Neural cell (in vitro differentiated cells): ENCODE data around the gene TRAF6. TPM values are rescaled to one million over a fixed set of nuclear protein-coding genes. Genes with fewer than 3 reads are reported as not detected.

ENCODE experiments used
- H2AFZ ChIP-seq: fragments of 200-600, 300-800 bp; sonication (generic), shearing (Covaris generic); 2 replicates; pipeline ENCODE4 v1.6.0; 2014; ENCODE audit warnings: low read depth, mild to moderate bottlenecking, antibody characterized with exemption, low read length, moderate library complexity
- H3F3A ChIP-seq: fragments of 200-600 bp; shearing (Covaris generic); 2 replicates; pipeline ENCODE4 v1.6.1; 2016; ENCODE audit warnings: mild to moderate bottlenecking, moderate library complexity, mixed read lengths, antibody characterized with exemption, low read length; ENCODE audit not compliant: insufficient read depth, poor library complexity, severe bottlenecking
- H3K27ac ChIP-seq: fragments of 200-600, 300-800 bp; sonication (generic), shearing (Covaris generic); 2 replicates; pipeline ENCODE4 v1.5.1; 2014; ENCODE audit warnings: mild to moderate bottlenecking, low read length, moderate library complexity
- H3K27me3 ChIP-seq: fragments of 300-800, 200-600 bp; sonication (generic), shearing (Covaris generic); 2 replicates; pipeline ENCODE4 v1.6.0; 2014; ENCODE audit warnings: mild to moderate bottlenecking, low read depth, low read length, moderate library complexity; ENCODE audit not compliant: insufficient read depth
- H3K36me3 ChIP-seq: fragments of 300-800, 200-600 bp; sonication (generic), shearing (Covaris generic); 2 replicates; pipeline ENCODE4 v1.5.1; 2014; ENCODE audit warnings: mild to moderate bottlenecking, antibody characterized with exemption, low read length, moderate library complexity; ENCODE audit not compliant: insufficient read depth
- H3K4me2 ChIP-seq: fragments of 300-800, 200-600 bp; sonication (generic), shearing (Covaris generic); 2 replicates; pipeline ENCODE4 v1.6.0; 2014; ENCODE audit warnings: mild to moderate bottlenecking, low read length
- H3K4me3 ChIP-seq: fragments of 300-800, 200-600 bp; sonication (generic), shearing (Covaris generic); 2 replicates; pipeline ENCODE4 v1.5.1; 2014; ENCODE audit warnings: mild to moderate bottlenecking, low read length, moderate library complexity
- H3K79me2 ChIP-seq: fragments of 200-600 bp; shearing (Covaris generic); replicated peaks from 2 replicates; pipeline ENCODE4 v1.6.0; 2014; ENCODE audit warnings: mild to moderate bottlenecking, low read length, moderate library complexity; ENCODE audit not compliant: insufficient read depth
- H3K9ac ChIP-seq: fragments of 300-800, 200-600 bp; sonication (generic), shearing (Covaris generic); 2 replicates; pipeline ENCODE4 v1.6.1; 2016; ENCODE audit warnings: mild to moderate bottlenecking, low read length, mixed read lengths
- H3K9me2 ChIP-seq: fragments of 200-600 bp; shearing (Covaris generic); 2 replicates; pipeline ENCODE4 v1.6.1; 2016; ENCODE audit warnings: mild to moderate bottlenecking, low read length, mixed read lengths; ENCODE audit not compliant: insufficient read depth
- H3K9me3 ChIP-seq: fragments of 200-600, 300-800 bp; sonication (generic), shearing (Covaris generic); 2 replicates; pipeline ENCODE4 v1.6.1; 2016; ENCODE audit warnings: mild to moderate bottlenecking, mixed run types, low read length, moderate library complexity, mixed read lengths
- H4K20me1 ChIP-seq: fragments of 200-600 bp; shearing (Covaris generic); 2 replicates; pipeline ENCODE4 v1.6.1; 2016; ENCODE audit warnings: mild to moderate bottlenecking, mixed run types; ENCODE audit not compliant: insufficient read depth
- EP300 ChIP-seq: fragments of 450-650 bp; conservative IDR thresholded peaks from 2 replicates; pipeline ENCODE4 v1.6.1; 2014; ENCODE audit warnings: antibody characterized with exemption, mild to moderate bottlenecking, moderate library complexity; ENCODE audit not compliant: poor library complexity, severe bottlenecking
- EZH2 ChIP-seq: fragments of 200-600, 300-800 bp; shearing (Covaris generic), sonication (generic); IDR thresholded peaks from 2 replicates; pipeline ENCODE4 v1.6.1; 2014; ENCODE audit warnings: antibody characterized with exemption, low read length, borderline replicate concordance, mild to moderate bottlenecking; ENCODE audit not compliant: insufficient read depth, poor library complexity, severe bottlenecking
- MXI1 ChIP-seq: fragments of 450-650 bp; conservative IDR thresholded peaks from 2 replicates; pipeline ENCODE4 v1.6.1; 2014; ENCODE audit warnings: antibody characterized with exemption, mild to moderate bottlenecking; ENCODE audit not compliant: poor library complexity, severe bottlenecking
- POLR2AphosphoS5 ChIP-seq: IDR thresholded peaks from 2 replicates; pipeline ENCODE4 v1.6.1; 2012
- RAD21 ChIP-seq: fragments of 450-650 bp; conservative IDR thresholded peaks from 2 replicates; pipeline ENCODE4 v1.6.1; 2014; ENCODE audit warnings: antibody characterized with exemption, mild to moderate bottlenecking, moderate library complexity
- SMC3 ChIP-seq: fragments of 450-650 bp; conservative IDR thresholded peaks from 2 replicates; pipeline ENCODE4 v1.6.1; 2014; ENCODE audit warnings: antibody characterized with exemption, mild to moderate bottlenecking, moderate library complexity; ENCODE audit not compliant: poor library complexity
- TAF1 ChIP-seq: IDR thresholded peaks from 2 replicates; pipeline ENCODE4 v1.6.1; 2012; ENCODE audit warnings: low read depth
- polyA plus RNA-seq: library from polyadenylated mRNA; depleted of rRNA; stranded (reverse); fragments of >200 nt; gene quantifications from 2 replicates; pipeline ENCODE4 v1.2.3, GENCODE V29; 2014
- TF ChIP-seq, protein P1 (sequence below): fragments of 450-650 bp; IDR thresholded peaks from 2 replicates; pipeline ENCODE4 v1.5.1; 2014; ENCODE audit warnings: antibody characterized with exemption, mild to moderate bottlenecking, moderate library complexity; ENCODE audit not compliant: poor library complexity, severe bottlenecking
- TF ChIP-seq, protein P2 (sequence below): IDR thresholded peaks from 2 replicates; pipeline ENCODE4 v1.6.1; 2012; ENCODE audit warnings: borderline replicate concordance

The TRAF6 gene
- polyA plus RNA-seq, 1 donor from 2014 or later = 7.5 TPM

DNA sequence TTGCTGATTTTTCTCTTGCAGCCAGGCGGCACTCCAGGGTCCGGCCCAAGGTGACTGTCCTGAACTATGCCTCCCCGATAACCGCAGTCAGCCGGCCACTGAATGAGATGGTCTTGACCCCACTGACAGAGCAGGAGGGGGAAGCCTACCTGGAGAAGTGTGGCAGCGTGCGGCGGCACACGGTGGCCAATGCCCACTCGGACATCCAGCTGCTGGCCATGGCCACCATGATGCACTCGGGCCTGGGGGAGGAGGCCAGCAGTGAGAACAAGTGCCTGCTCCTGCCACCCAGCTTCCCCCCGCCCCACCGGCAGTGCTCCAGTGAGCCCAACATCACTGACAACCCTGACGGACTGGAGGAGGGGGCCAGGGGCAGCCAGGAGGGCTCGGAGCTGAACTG lies 47.8 kb downstream of the TRAF6 start:
- no peaks in the 10 kb centered on the region for H3K9me3 ChIP-seq
- TF ChIP-seq EP300 = no peak
- no peak for TF ChIP-seq MXI1
- TF ChIP-seq, protein P1, sequence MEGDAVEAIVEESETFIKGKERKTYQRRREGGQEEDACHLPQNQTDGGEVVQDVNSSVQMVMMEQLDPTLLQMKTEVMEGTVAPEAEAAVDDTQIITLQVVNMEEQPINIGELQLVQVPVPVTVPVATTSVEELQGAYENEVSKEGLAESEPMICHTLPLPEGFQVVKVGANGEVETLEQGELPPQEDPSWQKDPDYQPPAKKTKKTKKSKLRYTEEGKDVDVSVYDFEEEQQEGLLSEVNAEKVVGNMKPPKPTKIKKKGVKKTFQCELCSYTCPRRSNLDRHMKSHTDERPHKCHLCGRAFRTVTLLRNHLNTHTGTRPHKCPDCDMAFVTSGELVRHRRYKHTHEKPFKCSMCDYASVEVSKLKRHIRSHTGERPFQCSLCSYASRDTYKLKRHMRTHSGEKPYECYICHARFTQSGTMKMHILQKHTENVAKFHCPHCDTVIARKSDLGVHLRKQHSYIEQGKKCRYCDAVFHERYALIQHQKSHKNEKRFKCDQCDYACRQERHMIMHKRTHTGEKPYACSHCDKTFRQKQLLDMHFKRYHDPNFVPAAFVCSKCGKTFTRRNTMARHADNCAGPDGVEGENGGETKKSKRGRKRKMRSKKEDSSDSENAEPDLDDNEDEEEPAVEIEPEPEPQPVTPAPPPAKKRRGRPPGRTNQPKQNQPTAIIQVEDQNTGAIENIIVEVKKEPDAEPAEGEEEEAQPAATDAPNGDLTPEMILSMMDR = no peak
- TF ChIP-seq POLR2AphosphoS5 = no peak
- no peak for TF ChIP-seq SMC3
- no peak for TF ChIP-seq TAF1
- TF ChIP-seq, protein P2, sequence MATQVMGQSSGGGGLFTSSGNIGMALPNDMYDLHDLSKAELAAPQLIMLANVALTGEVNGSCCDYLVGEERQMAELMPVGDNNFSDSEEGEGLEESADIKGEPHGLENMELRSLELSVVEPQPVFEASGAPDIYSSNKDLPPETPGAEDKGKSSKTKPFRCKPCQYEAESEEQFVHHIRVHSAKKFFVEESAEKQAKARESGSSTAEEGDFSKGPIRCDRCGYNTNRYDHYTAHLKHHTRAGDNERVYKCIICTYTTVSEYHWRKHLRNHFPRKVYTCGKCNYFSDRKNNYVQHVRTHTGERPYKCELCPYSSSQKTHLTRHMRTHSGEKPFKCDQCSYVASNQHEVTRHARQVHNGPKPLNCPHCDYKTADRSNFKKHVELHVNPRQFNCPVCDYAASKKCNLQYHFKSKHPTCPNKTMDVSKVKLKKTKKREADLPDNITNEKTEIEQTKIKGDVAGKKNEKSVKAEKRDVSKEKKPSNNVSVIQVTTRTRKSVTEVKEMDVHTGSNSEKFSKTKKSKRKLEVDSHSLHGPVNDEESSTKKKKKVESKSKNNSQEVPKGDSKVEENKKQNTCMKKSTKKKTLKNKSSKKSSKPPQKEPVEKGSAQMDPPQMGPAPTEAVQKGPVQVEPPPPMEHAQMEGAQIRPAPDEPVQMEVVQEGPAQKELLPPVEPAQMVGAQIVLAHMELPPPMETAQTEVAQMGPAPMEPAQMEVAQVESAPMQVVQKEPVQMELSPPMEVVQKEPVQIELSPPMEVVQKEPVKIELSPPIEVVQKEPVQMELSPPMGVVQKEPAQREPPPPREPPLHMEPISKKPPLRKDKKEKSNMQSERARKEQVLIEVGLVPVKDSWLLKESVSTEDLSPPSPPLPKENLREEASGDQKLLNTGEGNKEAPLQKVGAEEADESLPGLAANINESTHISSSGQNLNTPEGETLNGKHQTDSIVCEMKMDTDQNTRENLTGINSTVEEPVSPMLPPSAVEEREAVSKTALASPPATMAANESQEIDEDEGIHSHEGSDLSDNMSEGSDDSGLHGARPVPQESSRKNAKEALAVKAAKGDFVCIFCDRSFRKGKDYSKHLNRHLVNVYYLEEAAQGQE = no peak
- TF ChIP-seq RAD21 = no peak
- no peak for TF ChIP-seq EZH2
- no peak overlapping the region for H3K4me2 ChIP-seq
- H3K4me3 ChIP-seq = no peak overlapping the region
- H3K27ac ChIP-seq = no peak overlapping the region
- no peaks in the 10 kb centered on the region for H3K79me2 ChIP-seq
- H3K9ac ChIP-seq = no peak overlapping the region
- H3K36me3 ChIP-seq = no peaks in the 10 kb centered on the region
- no peaks in the 10 kb centered on the region for H3K9me2 ChIP-seq
- H3K27me3 ChIP-seq = no peaks in the 10 kb centered on the region
- H4K20me1 ChIP-seq = no peaks in the 10 kb centered on the region
- no peaks in the 10 kb centered on the region for H3F3A ChIP-seq
- no peak overlapping the region for H2AFZ ChIP-seq

DNA sequence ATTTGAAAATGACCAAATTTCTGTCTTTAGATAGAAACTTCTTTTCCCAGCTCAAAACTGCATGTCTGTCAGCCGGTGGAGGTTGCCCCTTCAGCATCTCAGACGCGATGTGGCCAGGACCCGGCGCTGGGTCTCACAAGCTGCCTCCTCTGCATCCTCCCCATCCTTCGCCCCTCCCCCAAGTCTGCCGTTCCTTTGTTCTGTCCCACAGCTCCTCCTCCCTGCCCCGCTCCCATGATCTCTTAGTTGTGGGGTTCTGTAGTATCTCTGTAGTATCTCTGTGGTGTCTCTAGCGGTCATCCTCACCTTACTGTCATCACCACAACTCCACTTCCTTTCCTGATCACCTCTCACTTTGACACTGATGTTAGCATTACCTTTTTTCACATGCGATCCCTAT lies 49.9 kb downstream of the TRAF6 start:
- Histone ChIP-seq H3K27me3 (no peaks in the 10 kb centered on the region), H3K27ac (no peak overlapping the region), H3K36me3 (no peaks in the 10 kb centered on the region), H3F3A (no peaks in the 10 kb centered on the region), H2AFZ (no peak overlapping the region), H4K20me1 (no peaks in the 10 kb centered on the region), H3K9me3 (no peaks in the 10 kb centered on the region), H3K9me2 (no peaks in the 10 kb centered on the region), H3K79me2 (no peaks in the 10 kb centered on the region), H3K4me3 (no peak overlapping the region), H3K4me2 (no peak overlapping the region), H3K9ac (no peak overlapping the region)
- TF ChIP-seq EZH2 (no peak), POLR2AphosphoS5 (no peak), EP300 (no peak), MXI1 (no peak), SMC3 (no peak), RAD21 (no peak), TAF1 (no peak)
- TF ChIP-seq, protein P1 = no peak
- TF ChIP-seq, protein P2 = no peak
